CD4-positive, CD25-positive, alpha-beta regulatory T cell (primary cell): ENCODE results near the gene DLX1. TPM values are rescaled to one million over a fixed set of nuclear protein-coding genes. Genes with fewer than 3 reads are reported as not detected.

Experiments used
- ATAC-seq, 2 donors: fragments of 150-1000 bp; cut with Tn5 transposase; one replicate each; pipeline ENCODE4 v1.10.0; 2021; ENCODE audit warnings: low read depth in 2 of 2, moderate number of reproducible peaks in 2 of 2, moderate library complexity in 1 of 2
- DNase-seq, 3 donors: peaks; one replicate each; pipeline versions ENCODE4 v3.0.0 to v3.0.0-alpha.2; 2012 to 2022; ENCODE audit warnings: mixed read lengths in 1 of 3
- H3K27ac ChIP-seq: one replicate; pipeline ENCODE4 v1.7.0; 2013; ENCODE audit warnings: mild to moderate bottlenecking, low read length; ENCODE audit not compliant: insufficient read depth, poor library complexity, severe bottlenecking
- H3K27me3 ChIP-seq: one replicate; pipeline ENCODE4 v1.7.0; 2013; ENCODE audit warnings: low read length; ENCODE audit not compliant: control insufficient read depth, insufficient read depth
- H3K36me3 ChIP-seq: one replicate; pipeline ENCODE4 v1.7.0; 2013; ENCODE audit warnings: mild to moderate bottlenecking, low read length, moderate library complexity; ENCODE audit not compliant: control insufficient read depth, insufficient read depth
- H3K4me1 ChIP-seq: 2 replicates; pipeline ENCODE4 v1.7.0; 2013; ENCODE audit warnings: mild to moderate bottlenecking, low read length; ENCODE audit not compliant: insufficient read depth, control insufficient read depth, poor library complexity, severe bottlenecking
- H3K4me3 ChIP-seq: one replicate; pipeline ENCODE4 v1.7.0; 2013; ENCODE audit warnings: low read depth, mild to moderate bottlenecking, low read length, moderate library complexity
- H3K9me3 ChIP-seq, 2 experiments: 1 replicate in 1 of 2; 2 replicates in 1 of 2; pipeline ENCODE4 v1.7.0; 2013; ENCODE audit warnings: low read length in 2 of 2, mild to moderate bottlenecking in 1 of 2, moderate library complexity in 1 of 2; ENCODE audit not compliant: control insufficient read depth in 2 of 2
- H3K27ac Mint-ChIP-seq, 3 donors: one replicate each; pipeline ENCODE4 v1.8.0; 2020 to 2022; ENCODE audit warnings: mild to moderate bottlenecking in 3 of 3, mixed read lengths in 3 of 3, moderate library complexity in 2 of 3
- H3K27me3 Mint-ChIP-seq: one replicate; pipeline ENCODE4 v1.8.0; 2022; ENCODE audit warnings: mild to moderate bottlenecking, mixed read lengths
- H3K36me3 Mint-ChIP-seq: one replicate; pipeline ENCODE4 v1.8.0; 2020; ENCODE audit warnings: mixed read lengths
- H3K4me1 Mint-ChIP-seq, 4 donors: one replicate each; pipeline ENCODE4 v1.8.0; 2020 to 2022; ENCODE audit warnings: mixed read lengths in 4 of 4, mild to moderate bottlenecking in 1 of 4
- H3K4me3 Mint-ChIP-seq, 4 donors: one replicate each; pipeline ENCODE4 v1.8.0; 2020 to 2022; ENCODE audit warnings: mild to moderate bottlenecking in 4 of 4, mixed read lengths in 4 of 4, moderate library complexity in 3 of 4
- H3K9me3 Mint-ChIP-seq, 7 donors: one replicate each; pipeline ENCODE4 v1.8.0; 2020 to 2022; ENCODE audit warnings: mixed read lengths in 7 of 7, mild to moderate bottlenecking in 3 of 7, moderate library complexity in 2 of 7
- polyA plus RNA-seq, 4 donors: library from polyadenylated mRNA; unstranded; fragments of 300-500 nt; fragmentation: Illumina TruSeq; gene quantifications; one replicate each; pipeline ENCODE4 v1.2.3, GENCODE V29; 2021
- total RNA-seq: library from RNA; stranded (reverse); gene quantifications from one replicate; pipeline ENCODE4 v1.2.3, GENCODE V29; 2022

Gene DLX1
- total and polyA plus RNA-seq, 5 donors from 2014 or later, result not detected

GRCh38 chr2:172098650-172099471 is 13.6 kb downstream of the DLX1 start:
- Mint-ChIP-seq H3K9me3 (peaks cover 0 to 8% (median 0%) of the 10 kb centered on the region in 7 donors), H3K36me3 (peaks cover 2% of the 10 kb centered on the region), H3K4me1 (peaks cover 19 to 65% (median 40%) of the 10 kb centered on the region in 4 donors), H3K27ac (peak overlapping the region in 1 of 3 donors; percentile 8), H3K27me3 (peaks cover 77% of the 10 kb centered on the region), H3K4me3 (peak overlapping the region; percentile 21 to 73 (median 68))
- peaks cover 0 to 4% of the 10 kb centered on the region in 2 experiments for H3K9me3 ChIP-seq
- peaks cover 45% of the 10 kb centered on the region for H3K27me3 ChIP-seq
- no peak overlapping the region for H3K4me3 ChIP-seq
- DNase-seq (peak in 2 of 3 donors; percentile 20 to 35), ATAC-seq (no peak)
- no peaks in the 10 kb centered on the region for H3K36me3 ChIP-seq
- H3K4me1 ChIP-seq, result peaks cover 99% of the 10 kb centered on the region
- no peak overlapping the region for H3K27ac ChIP-seq

GRCh38 chr2:172099472-172100079 is 14.3 kb downstream of the DLX1 start:
- Histone ChIP-seq H3K9me3 (no peaks in the 10 kb centered on the region), H3K27ac (no peak overlapping the region), H3K27me3 (peaks cover 47% of the 10 kb centered on the region), H3K4me3 (no peak overlapping the region), H3K4me1 (peaks cover 97% of the 10 kb centered on the region), H3K36me3 (no peaks in the 10 kb centered on the region)
- ATAC-seq (no peak), DNase-seq (no peak)
- Mint-ChIP-seq H3K4me1 (peaks cover 23 to 66% (median 42%) of the 10 kb centered on the region in 4 donors), H3K27me3 (peaks cover 79% of the 10 kb centered on the region), H3K36me3 (peaks cover 6% of the 10 kb centered on the region), H3K9me3 (peaks cover 0 to 9% (median 1%) of the 10 kb centered on the region in 7 donors), H3K4me3 (peak overlapping the region in 2 of 4 donors; percentile 39 to 42), H3K27ac (peak overlapping the region in 1 of 3 donors; percentile 26)

- peaks cover 90% of the 10 kb centered on the region for H3K4me1 ChIP-seq
- DNase-seq, result peak in 1 of 3 donors; percentile 30
- no peak overlapping the region for H3K4me3 ChIP-seq
Measured at GRCh38 chr2:172100080-172100934, 15.0 kb downstream of the DLX1 start.

GRCh38 chr2:172100935-172101820 is 15.9 kb downstream of the DLX1 start:
- H3K36me3 Mint-ChIP-seq, result peaks cover 6% of the 10 kb centered on the region
- peak overlapping the region; percentile 82 to 90 (median 88) for H3K4me3 Mint-ChIP-seq
- peaks cover 0 to 6% (median 1%) of the 10 kb centered on the region in 7 donors for H3K9me3 Mint-ChIP-seq
- H3K4me1 ChIP-seq, result peaks cover 85% of the 10 kb centered on the region
- peak overlapping the region; percentile 19 for H3K4me3 ChIP-seq
- peak overlapping the region in 2 of 3 donors; percentile 60 to 87 for H3K27ac Mint-ChIP-seq
- no peaks in the 10 kb centered on the region for H3K36me3 ChIP-seq
- ATAC-seq (no peak), DNase-seq (peak in 1 of 3 donors; percentile 38)
- H3K27ac ChIP-seq, result no peak overlapping the region
- H3K27me3 ChIP-seq, result peaks cover 52% of the 10 kb centered on the region
- H3K4me1 Mint-ChIP-seq, result peaks cover 23 to 65% (median 38%) of the 10 kb centered on the region in 4 donors
- H3K27me3 Mint-ChIP-seq, result peaks cover 82% of the 10 kb centered on the region
- no peaks in the 10 kb centered on the region for H3K9me3 ChIP-seq

More at GRCh38 chr2:172100080-172100934, 15.0 kb downstream of the DLX1 start:
- H3K27ac Mint-ChIP-seq, result peak overlapping the region in 1 of 3 donors; percentile 87
- H3K9me3 Mint-ChIP-seq, result peaks cover 0 to 9% (median 1%) of the 10 kb centered on the region in 7 donors
- peak overlapping the region; percentile 59 to 90 (median 88) for H3K4me3 Mint-ChIP-seq
- H3K9me3 ChIP-seq, result no peaks in the 10 kb centered on the region
- peaks cover 50% of the 10 kb centered on the region for H3K27me3 ChIP-seq
- H3K4me1 Mint-ChIP-seq, result peaks cover 23 to 65% (median 41%) of the 10 kb centered on the region in 4 donors
- H3K27ac ChIP-seq, result no peak overlapping the region
- H3K36me3 ChIP-seq, result no peaks in the 10 kb centered on the region
- H3K27me3 Mint-ChIP-seq, result peaks cover 82% of the 10 kb centered on the region
- no peak for ATAC-seq
- H3K36me3 Mint-ChIP-seq, result peaks cover 6% of the 10 kb centered on the region

GRCh38 chr2:172101821-172102390 is 16.6 kb downstream of the DLX1 start:
- H3K36me3 ChIP-seq, result no peaks in the 10 kb centered on the region
- Mint-ChIP-seq H3K4me3 (peak overlapping the region; percentile 82 to 90 (median 88)), H3K4me1 (peaks cover 24 to 66% (median 37%) of the 10 kb centered on the region in 4 donors), H3K27me3 (peaks cover 82% of the 10 kb centered on the region), H3K27ac (peak overlapping the region; percentile 17 to 94 (median 60)), H3K9me3 (peaks cover 0 to 6% (median 1%) of the 10 kb centered on the region in 7 donors), H3K36me3 (peaks cover 6% of the 10 kb centered on the region)
- H3K9me3 ChIP-seq, result no peaks in the 10 kb centered on the region
- no peak overlapping the region for H3K27ac ChIP-seq
- H3K4me3 ChIP-seq, result peak overlapping the region; percentile 19
- ATAC-seq (peak; percentile 22 to 29), DNase-seq (peak in 1 of 3 donors; percentile 58)
- peaks cover 56% of the 10 kb centered on the region for H3K27me3 ChIP-seq
- peaks cover 85% of the 10 kb centered on the region for H3K4me1 ChIP-seq

- H3K4me3 Mint-ChIP-seq, result peak within 1 kb of the TSS; percentile 82 to 90 (median 88)
- H3K27me3 Mint-ChIP-seq, result peaks cover 80% of the 10 kb centered on the region
- peak within 1 kb of the TSS; percentile 38 to 94 (median 60) for H3K27ac Mint-ChIP-seq
- H3K4me1 Mint-ChIP-seq, result peaks cover 24 to 65% (median 39%) of the 10 kb centered on the region in 4 donors
- Histone ChIP-seq H3K9me3 (no peaks in the 10 kb centered on the region), H3K36me3 (no peaks in the 10 kb centered on the region), H3K27ac (no peak within 1 kb of the TSS), H3K4me1 (peaks cover 78% of the 10 kb centered on the region), H3K27me3 (peaks cover 56% of the 10 kb centered on the region), H3K4me3 (peak within 1 kb of the TSS; percentile 58)
- DNase-seq, result peak; percentile 45 to 83 (median 58)
- H3K36me3 Mint-ChIP-seq, result peaks cover 6% of the 10 kb centered on the region
- peaks cover 0 to 7% (median 2%) of the 10 kb centered on the region in 7 donors for H3K9me3 Mint-ChIP-seq
- peak; percentile 22 to 25 for ATAC-seq
Measured at GRCh38 chr2:172102391-172103359, 17.4 kb downstream of the DLX1 start, which contains the start of gene DLX2. Gene DLX2 (minus strand): TSS chr2:172102900. CDS start chr2:172102538, 362 bp downstream.
